IMR-90 (cell line): Measurements from ENCODE around the gene SRD5A3. TPM values are rescaled to one million over a fixed set of nuclear protein-coding genes. Genes with fewer than 3 reads are reported as not detected.

Source experiments
- ATAC-seq: fragments of 200-7000 bp; cut with Tn5 transposase; 2 replicates; pipeline ENCODE4 v1.9.1; 2020; ENCODE audit warnings: low read depth, mild to moderate bottlenecking, moderate library complexity
- BruUV-seq: library from RNA; stranded (reverse); fragments of 400-500 nt; replicated peaks from 2 replicates; lab custom pipeline; 2021; lab: Mats Ljungman, UMichigan
- CTCF ChIA-PET: fragments of 300-600 bp; formaldehyde crosslinking; extraction: SDS; loops from one replicate; lab custom pipeline; 2021; ENCODE audit warnings: antibody characterized with exemption; lab: Yijun Ruan, JAX
- POLR2A ChIA-PET: fragments of 300-600 bp; sonication (Branson Sonifier 250); formaldehyde crosslinking; loops from one replicate; lab custom pipeline; 2022; ENCODE audit warnings: antibody characterized with exemption; ENCODE audit not compliant: unreplicated experiment; lab: Charles Lee
- DNase-seq: peaks from one replicate; pipeline ENCODE4 v3.0.0; 2013
- H2AFZ ChIP-seq: replicated peaks from 2 replicates; pipeline ENCODE3; 2013; ENCODE audit warnings: low read length, mild to moderate bottlenecking; ENCODE audit not compliant: poor library complexity
- H2AK5ac ChIP-seq: 2 replicates; pipeline ENCODE4 v1.6.1; 2013; ENCODE audit warnings: low read depth, low read length, inconsistent platforms
- H2AK9ac ChIP-seq: replicated peaks from 2 replicates; pipeline ENCODE3; 2013; ENCODE audit warnings: mild to moderate bottlenecking, low read depth, low read length, moderate library complexity; ENCODE audit not compliant: poor library complexity
- H2BK120ac ChIP-seq: 2 replicates; pipeline ENCODE4 v1.6.1; 2013; ENCODE audit warnings: low read depth, low read length, inconsistent platforms
- H2BK15ac ChIP-seq: 3 replicates; pipeline ENCODE4 v1.6.1; 2013; ENCODE audit warnings: low read depth, low read length, inconsistent platforms
- H2BK20ac ChIP-seq: 2 replicates; pipeline ENCODE4 v1.6.1; 2013; ENCODE audit warnings: low read depth, mild to moderate bottlenecking, inconsistent platforms, low read length, moderate library complexity
- H2BK5ac ChIP-seq: 2 replicates; pipeline ENCODE4 v1.6.1; 2013; ENCODE audit warnings: mild to moderate bottlenecking, low read depth, low read length, inconsistent platforms; ENCODE audit not compliant: poor library complexity, severe bottlenecking
- H3K14ac ChIP-seq: replicated peaks from 2 replicates; pipeline ENCODE4 v1.6.1; 2013; ENCODE audit warnings: low read depth, low read length, inconsistent platforms
- H3K18ac ChIP-seq: 2 replicates; pipeline ENCODE4 v1.6.1; 2013; ENCODE audit warnings: low read depth, low read length, control low read depth
- H3K23ac ChIP-seq: 2 replicates; pipeline ENCODE4 v1.6.1; 2013; ENCODE audit warnings: low read depth, low read length, inconsistent platforms
- H3K27ac ChIP-seq: 2 replicates; pipeline ENCODE4 v1.5.1; 2013; ENCODE audit warnings: mild to moderate bottlenecking, control low read depth, low read length; ENCODE audit not compliant: insufficient read depth
- H3K27me3 ChIP-seq: 2 replicates; pipeline ENCODE4 v1.6.1; 2013; ENCODE audit warnings: low read length; ENCODE audit not compliant: control insufficient read depth, insufficient read depth
- H3K36me3 ChIP-seq: 2 replicates; pipeline ENCODE4 v1.6.1; 2013; ENCODE audit warnings: low read length, mixed read lengths; ENCODE audit not compliant: control insufficient read depth, insufficient read depth
- H3K4ac ChIP-seq: 2 replicates; pipeline ENCODE4 v1.6.1; 2013; ENCODE audit warnings: low read depth, low read length, inconsistent platforms
- H3K4me1 ChIP-seq: 2 replicates; pipeline ENCODE4 v1.6.1; 2013; ENCODE audit warnings: low read length, mixed read lengths; ENCODE audit not compliant: control insufficient read depth, insufficient read depth
- H3K4me2 ChIP-seq: 2 replicates; pipeline ENCODE4 v1.6.1; 2013; ENCODE audit warnings: low read depth, mild to moderate bottlenecking, control low read depth, low read length, moderate library complexity
- H3K4me3 ChIP-seq: 2 replicates; pipeline ENCODE4 v1.5.1; 2013; ENCODE audit warnings: low read depth, mild to moderate bottlenecking, control low read depth, low read length, moderate library complexity; ENCODE audit not compliant: insufficient read depth
- H3K56ac ChIP-seq: 2 replicates; pipeline ENCODE4 v1.6.1; 2013; ENCODE audit warnings: low read length, inconsistent platforms; ENCODE audit not compliant: insufficient read depth; ENCODE audit errors: extremely low read depth
- H3K79me1 ChIP-seq, 2 experiments: 2 replicates each; pipeline ENCODE4 v1.6.1; 2013; ENCODE audit warnings: low read length in 2 of 2, inconsistent platforms in 1 of 2, low read depth in 1 of 2
- H3K9ac ChIP-seq: 2 replicates; pipeline ENCODE4 v1.6.1; 2013; ENCODE audit warnings: low read depth, low read length, control low read depth
- H3K9me1 ChIP-seq: 2 replicates; pipeline ENCODE4 v1.6.1; 2013; ENCODE audit warnings: low read length, inconsistent platforms; ENCODE audit not compliant: insufficient read depth
- H3K9me3 ChIP-seq: 2 replicates; pipeline ENCODE4 v1.6.1; 2013; ENCODE audit warnings: low read length; ENCODE audit not compliant: control insufficient read depth, insufficient read depth
- H4K20me1 ChIP-seq: 2 replicates; pipeline ENCODE4 v1.6.1; 2013; ENCODE audit warnings: low read length, inconsistent platforms; ENCODE audit not compliant: insufficient read depth
- H4K5ac ChIP-seq: 2 replicates; pipeline ENCODE4 v1.6.1; 2013; ENCODE audit warnings: mild to moderate bottlenecking, low read depth, low read length, control low read depth
- H4K8ac ChIP-seq, 2 experiments: 2 replicates each; pipeline ENCODE4 v1.6.1; 2013; ENCODE audit warnings: low read depth in 2 of 2, low read length in 2 of 2, control low read depth in 1 of 2, inconsistent platforms in 1 of 2
- H4K91ac ChIP-seq: 2 replicates; pipeline ENCODE4 v1.6.1; 2013; ENCODE audit warnings: low read depth, low read length, inconsistent platforms; ENCODE audit not compliant: insufficient read depth
- BHLHE40 ChIP-seq: fragments of 150-350 bp; IDR thresholded peaks from 2 replicates; pipeline ENCODE4 v1.6.1; 2016; ENCODE audit warnings: mild to moderate bottlenecking, low read depth, low read length
- CEBPB ChIP-seq: IDR thresholded peaks from 2 replicates; pipeline ENCODE4 v1.6.1; 2012; ENCODE audit warnings: low read depth, low read length, improper control_type of control experiment
- CHD1 ChIP-seq: IDR thresholded peaks from 2 replicates; pipeline ENCODE4 v1.6.1; 2012; ENCODE audit warnings: low read depth, low read length, improper control_type of control experiment
- FOS ChIP-seq: fragments of 150-350 bp; IDR thresholded peaks from 2 replicates; pipeline ENCODE4 v1.6.1; 2016; ENCODE audit warnings: low read depth, low read length
- MAZ ChIP-seq: IDR thresholded peaks from 2 replicates; pipeline ENCODE4 v1.6.1; 2012; ENCODE audit warnings: low read depth, mild to moderate bottlenecking, low read length, improper control_type of control experiment, moderate library complexity, borderline replicate concordance
- MXI1 ChIP-seq: IDR thresholded peaks from 2 replicates; pipeline ENCODE4 v1.6.1; 2012; ENCODE audit warnings: low read depth, mild to moderate bottlenecking, low read length, moderate library complexity, borderline replicate concordance
- NFE2L2 ChIP-seq: fragments of 150-350 bp; IDR thresholded peaks from 2 replicates; pipeline ENCODE4 v1.6.1; 2016; ENCODE audit warnings: low read depth, mild to moderate bottlenecking, low read length
- POLR2A ChIP-seq: IDR thresholded peaks from 2 replicates; pipeline ENCODE4 v1.6.1; 2012; ENCODE audit warnings: mild to moderate bottlenecking, low read depth, low read length
- RAD21 ChIP-seq: IDR thresholded peaks from 2 replicates; pipeline ENCODE4 v1.6.1; 2012; ENCODE audit warnings: low read length, improper control_type of control experiment
- RCOR1 ChIP-seq: IDR thresholded peaks from 2 replicates; pipeline ENCODE4 v1.6.1; 2012; ENCODE audit warnings: mild to moderate bottlenecking, low read length, improper control_type of control experiment; ENCODE audit not compliant: insufficient replicate concordance
- RFX5 ChIP-seq: IDR thresholded peaks from 2 replicates; pipeline ENCODE4 v1.8.0; 2012; ENCODE audit warnings: low read depth, mild to moderate bottlenecking, low read length, moderate library complexity
- WGBS, 2 experiments: methylation state at CpG; one replicate each; pipeline versions ENCODE4 v1.1.5 to v1.1.7; 2013; ENCODE audit warnings: missing lambda C conversion rate in 2 of 2; ENCODE audit not compliant: insufficient read length in 1 of 2; ENCODE audit errors: extremely low coverage in 2 of 2; 5-methylcytosine and 5-hydroxymethylcytosine counted together
- dilution Hi-C: fragments of 300-500 bp; cut with HindIII; formaldehyde crosslinking; loops from one replicate; pipeline ENCODE4 v1.14.3; 2018; ENCODE audit warnings: low sequenced_read_pairs; ENCODE audit not compliant: unreplicated experiment
- in situ Hi-C: fragments of 300-500 bp; cut with MboI; formaldehyde crosslinking; loops from 3 replicates; pipeline ENCODE4 v1.14.3; 2019; ENCODE audit warnings: low sequenced_read_pairs, inconsistent platforms, mixed read lengths
- intact Hi-C: fragments of 100-400 bp; cut with micrococcal nuclease; formaldehyde crosslinking; loops from 2 replicates; pipeline ENCODE4 v1.10.0; 2022
- polyA plus RNA-seq, 3 experiments: library from polyadenylated mRNA; depleted of rRNA; stranded (reverse); fragments of >200 nt; gene quantifications; 2 replicates each; pipeline ENCODE4 v1.2.3, GENCODE V29; 2012; ENCODE audit warnings: low replicate concordance in 1 of 3
- total RNA-seq: library from RNA; depleted of rRNA; stranded (reverse); fragments of >200 nt; gene quantifications from 2 replicates; pipeline ENCODE4 v1.2.3, GENCODE V29; 2012
- TF ChIP-seq, protein P1 (sequence below): fragments of 150-350 bp; IDR thresholded peaks from 2 replicates; pipeline ENCODE4 v1.6.1; 2017; ENCODE audit warnings: mild to moderate bottlenecking, antibody characterized with exemption, low read length, low read depth

The SRD5A3 gene
- total and polyA plus RNA-seq, 2 of the 4 experiments (the other 2 are of a cell fraction), result 5.6 to 6.8 TPM

DNA sequence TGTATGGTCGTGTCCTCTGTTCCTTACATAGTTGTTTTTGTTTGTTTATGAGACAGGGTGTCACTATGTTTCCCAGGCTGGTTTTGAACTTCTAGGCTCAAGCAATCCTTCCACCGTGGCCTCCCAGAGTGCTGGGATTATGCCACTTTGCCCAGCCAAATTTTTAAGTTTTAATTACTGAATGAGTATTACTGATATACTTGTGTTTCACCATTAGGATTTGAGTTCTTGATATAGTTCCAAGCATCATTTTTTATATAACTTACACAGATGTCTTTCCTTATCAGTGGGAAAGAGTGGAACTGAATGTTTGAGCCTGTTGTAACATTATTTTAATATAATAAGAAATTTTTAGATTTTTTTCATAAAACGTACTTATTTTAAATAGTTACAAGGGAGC is 70.1 kb downstream of the SRD5A3 start:
- H3K9me3 ChIP-seq, result no peaks in the 10 kb centered on the region
- no peak overlapping the region for H2AFZ ChIP-seq
- no peak overlapping the region for H4K91ac ChIP-seq
- ATAC-seq (no peak), DNase-seq (no peak)
- intact Hi-C loops (no loop called here), in situ Hi-C loops (loop anchor here (25.0 kb wide), 1 partner anchor 446 kb away; the partner anchor contains the start of gene EXOC1), dilution Hi-C loops (no loop called here)
- H3K4me1 ChIP-seq, result no peaks in the 10 kb centered on the region
- H3K9ac ChIP-seq, result no peak overlapping the region
- H2BK20ac ChIP-seq, result no peak overlapping the region
- no peak overlapping the region for H2AK5ac ChIP-seq
- H4K8ac ChIP-seq, result no peak overlapping the region
- WGBS, 2 experiments, result no CpG with 5 or more reads among the region's 3 CpGs
- ChIA-PET CTCF (interaction anchor here (0.8 kb wide), 1 partner anchor 70 kb away, joined by 3 read pairs; the partner anchor contains the start of gene SRD5A3), POLR2A (no interaction called here)
- H3K14ac ChIP-seq, result no peak overlapping the region
- H2BK120ac ChIP-seq, result no peak overlapping the region
- H4K5ac ChIP-seq, result no peak overlapping the region
- BruUV-seq, result no TSS peak
- no peak overlapping the region for H2BK15ac ChIP-seq
- H3K27ac ChIP-seq, result no peak overlapping the region
- peaks cover 3% of the 10 kb centered on the region; the same call in 1 of the 2 replicates for H3K9me1 ChIP-seq
- no peak overlapping the region for H3K4me3 ChIP-seq
- no peaks in the 10 kb centered on the region for H3K27me3 ChIP-seq
- peaks cover 52% of the 10 kb centered on the region for H4K20me1 ChIP-seq
- no peak overlapping the region for H3K18ac ChIP-seq
- peaks cover 45% of the 10 kb centered on the region for H3K36me3 ChIP-seq
- H2BK5ac ChIP-seq, result no peak overlapping the region
- peaks cover 29 to 53% of the 10 kb centered on the region in 2 experiments for H3K79me1 ChIP-seq
- H3K4ac ChIP-seq, result no peak overlapping the region
- no peak overlapping the region for H3K23ac ChIP-seq
- TF ChIP-seq CEBPB (no peak), NFE2L2 (no peak), RFX5 (no peak), BHLHE40 (no peak), MAZ (no peak), POLR2A (no peak), RCOR1 (no peak), CHD1 (no peak), MXI1 (no peak), RAD21 (no peak), FOS (no peak)
- TF ChIP-seq, protein P1, sequence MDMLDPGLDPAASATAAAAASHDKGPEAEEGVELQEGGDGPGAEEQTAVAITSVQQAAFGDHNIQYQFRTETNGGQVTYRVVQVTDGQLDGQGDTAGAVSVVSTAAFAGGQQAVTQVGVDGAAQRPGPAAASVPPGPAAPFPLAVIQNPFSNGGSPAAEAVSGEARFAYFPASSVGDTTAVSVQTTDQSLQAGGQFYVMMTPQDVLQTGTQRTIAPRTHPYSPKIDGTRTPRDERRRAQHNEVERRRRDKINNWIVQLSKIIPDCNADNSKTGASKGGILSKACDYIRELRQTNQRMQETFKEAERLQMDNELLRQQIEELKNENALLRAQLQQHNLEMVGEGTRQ, result no peak
- H3K4me2 ChIP-seq, result no peak overlapping the region
- no peak overlapping the region for H2AK9ac ChIP-seq
- H3K56ac ChIP-seq, result no peak overlapping the region
